GM12891 (cell line): ENCODE results near the gene CYSLTR1.

Experiments
- PAX5 ChIP-seq: IDR thresholded peaks from 2 replicates; pipeline ENCODE4 v1.6.1; 2011; ENCODE audit warnings: low read length, moderate library complexity, mild to moderate bottlenecking; ENCODE audit not compliant: insufficient read depth, severe bottlenecking
- POLR2A ChIP-seq: IDR thresholded peaks from 2 replicates; pipeline ENCODE4 v1.6.1; 2011; ENCODE audit warnings: low read depth, low read length, control low read depth
- POLR2AphosphoS5 ChIP-seq: IDR thresholded peaks from 2 replicates; pipeline ENCODE4 v1.6.1; 2011; ENCODE audit warnings: low read depth, low read length, control low read depth
- POU2F2 ChIP-seq: IDR thresholded peaks from 2 replicates; pipeline ENCODE4 v1.6.1; 2011; ENCODE audit warnings: low read depth, mild to moderate bottlenecking, control low read depth, low read length, moderate library complexity
- SPI1 ChIP-seq: IDR thresholded peaks from 2 replicates; pipeline ENCODE4 v1.6.1; 2011; ENCODE audit warnings: low read depth, low read length, control low read depth
- TAF1 ChIP-seq: IDR thresholded peaks from 2 replicates; pipeline ENCODE4 v1.6.1; 2011; ENCODE audit warnings: low read depth, low read length, control low read depth

DNA sequence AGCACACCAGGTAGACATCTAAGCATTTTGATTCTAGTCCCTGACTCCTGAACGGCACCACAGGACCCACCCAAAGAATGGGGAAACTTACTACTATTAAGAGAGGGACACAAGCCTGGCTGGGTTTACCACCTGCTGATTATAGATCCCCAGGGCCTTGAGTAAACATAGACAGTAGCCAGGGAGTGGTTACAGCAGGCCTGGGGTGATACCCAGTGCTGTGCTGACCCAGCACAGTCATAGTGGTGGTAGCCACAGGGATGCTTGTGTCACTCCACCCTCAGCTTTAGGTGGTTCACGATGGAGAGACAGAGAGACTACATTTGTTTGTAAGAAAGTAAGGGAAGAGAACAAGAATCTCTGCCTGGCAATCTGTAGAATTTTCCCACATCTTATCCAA, 11.7 kb downstream of the CYSLTR1 start:
- no peak for TF ChIP-seq POLR2AphosphoS5
- TF ChIP-seq POLR2A, result no peak
- TF ChIP-seq TAF1, result no peak
- TF ChIP-seq SPI1, result no peak
- no peak for TF ChIP-seq PAX5
- TF ChIP-seq POU2F2, result no peak
